Body of pancreas (tissue), 4 donors: Measurements from ENCODE around the gene ASCL5. TPM values are rescaled to one million over a fixed set of nuclear protein-coding genes. Genes with fewer than 3 reads are reported as not detected.

Experiments used
- ATAC-seq: fragments of 150-250 bp; one replicate; pipeline ENCODE4 v1.9.1; 2016
- DNase-seq, 4 donors: peaks; one replicate each; pipeline ENCODE4 v3.0.0-alpha.2; 2019
- H3K27ac ChIP-seq, 4 donors: fragments of 200-600 bp; sonication (generic); 1 replicate in 3 of 4; 2 replicates in 1 of 4; pipeline versions ENCODE4 v1.5.1 to v1.6.1; 2016 to 2019; ENCODE audit warnings: mild to moderate bottlenecking in 1 of 4, mixed read lengths in 1 of 4, moderate library complexity in 1 of 4
- H3K27me3 ChIP-seq, 2 donors: fragments of 200-600 bp; sonication (generic); one replicate each; pipeline ENCODE4 v1.6.0; 2016; ENCODE audit warnings: mild to moderate bottlenecking in 1 of 2
- H3K36me3 ChIP-seq, 2 donors: fragments of 200-600 bp; sonication (generic); replicated peaks in 1 of 2; 2 replicates each; pipeline ENCODE4 v1.5.1; 2016; ENCODE audit warnings: low read depth in 2 of 2; ENCODE audit not compliant: insufficient read depth in 1 of 2
- H3K4me1 ChIP-seq: fragments of 200-600 bp; sonication (generic); one replicate; pipeline ENCODE4 v1.6.0; 2016
- H3K4me3 ChIP-seq, 2 donors: fragments of 200-600 bp; sonication (generic); 1 replicate in 1 of 2; 2 replicates in 1 of 2; pipeline ENCODE4 v1.5.1; 2016 to 2019
- H3K9me3 ChIP-seq, 3 donors: fragments of 200-600 bp; sonication (generic); 1 replicate in 2 of 3; 2 replicates in 1 of 3; pipeline ENCODE4 v1.5.1; 2016
- POLR2A ChIP-seq, 3 donors: fragments of 450-650 bp; IDR thresholded peaks; one replicate each; pipeline ENCODE4 v1.6.1; 2016; ENCODE audit warnings: antibody characterized with exemption in 3 of 3, mild to moderate bottlenecking in 2 of 3
- WGBS, 2 donors: methylation state at CpG; one replicate each; pipeline ENCODE4 v1.1.5; 2017; 5-methylcytosine and 5-hydroxymethylcytosine counted together
- intact Hi-C: fragments of 100-400 bp; cut with DNase I; formaldehyde crosslinking; loops from one replicate; pipeline ENCODE4 v1.15.1; 2023
- total RNA-seq, 2 donors: library from RNA; depleted of rRNA; stranded (reverse); fragments of >200 nt; gene quantifications; one replicate each; pipeline ENCODE4 v1.1.0, GENCODE V29; 2016
- TF ChIP-seq, protein P1 (sequence below), 7 experiments: fragments of 450-650 bp in 4 of 7; fragments of 200-600 bp in 3 of 7; sonication (generic) in 3 of 7; IDR thresholded peaks; one replicate each; pipeline ENCODE4 v1.5.1; 2016 to 2019; ENCODE audit warnings: antibody characterized with exemption in 7 of 7

ASCL5 gene
- total RNA-seq, 2 donors from 2014 or later: 1.0 to 4.6 TPM

DNA sequence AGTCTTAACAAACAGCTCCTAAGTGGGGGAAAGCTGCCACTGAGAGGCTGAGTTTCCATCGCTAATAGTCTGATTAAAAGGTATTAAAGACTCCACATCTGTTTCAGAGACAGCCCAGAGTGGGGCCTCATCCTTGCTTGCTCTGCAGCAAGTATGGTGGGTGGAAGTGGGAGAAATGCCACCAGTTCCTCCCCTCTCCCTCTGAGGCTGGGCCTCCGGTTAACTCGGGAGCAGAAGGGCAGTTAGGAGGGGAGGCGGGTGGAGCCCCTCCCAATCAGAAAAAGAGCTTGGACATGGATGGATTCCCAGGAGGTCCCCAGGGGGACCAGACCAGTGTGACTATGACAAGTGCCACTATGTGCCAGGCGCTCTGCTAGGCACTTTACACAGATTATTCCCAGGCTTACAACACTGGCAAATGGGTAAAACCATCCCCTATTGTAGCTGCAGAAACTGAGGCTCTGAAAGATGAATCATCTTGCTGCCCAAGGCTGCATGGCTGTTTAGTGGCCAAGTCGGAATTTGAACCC is 11.4 kb upstream of the ASCL5 start:
- peaks cover 35% of the 10 kb centered on the region for H3K4me1 ChIP-seq
- H3K4me3 ChIP-seq: no peak overlapping the region
- peaks cover 0 to 7% of the 10 kb centered on the region in 2 donors for H3K36me3 ChIP-seq
- no peak for ATAC-seq
- H3K9me3 ChIP-seq: no peaks in the 10 kb centered on the region
- intact Hi-C loops: loop anchor here (5.0 kb wide), 1 partner anchor 104 kb away; no protein-coding TSS in a partner anchor
- TF ChIP-seq, protein P1, sequence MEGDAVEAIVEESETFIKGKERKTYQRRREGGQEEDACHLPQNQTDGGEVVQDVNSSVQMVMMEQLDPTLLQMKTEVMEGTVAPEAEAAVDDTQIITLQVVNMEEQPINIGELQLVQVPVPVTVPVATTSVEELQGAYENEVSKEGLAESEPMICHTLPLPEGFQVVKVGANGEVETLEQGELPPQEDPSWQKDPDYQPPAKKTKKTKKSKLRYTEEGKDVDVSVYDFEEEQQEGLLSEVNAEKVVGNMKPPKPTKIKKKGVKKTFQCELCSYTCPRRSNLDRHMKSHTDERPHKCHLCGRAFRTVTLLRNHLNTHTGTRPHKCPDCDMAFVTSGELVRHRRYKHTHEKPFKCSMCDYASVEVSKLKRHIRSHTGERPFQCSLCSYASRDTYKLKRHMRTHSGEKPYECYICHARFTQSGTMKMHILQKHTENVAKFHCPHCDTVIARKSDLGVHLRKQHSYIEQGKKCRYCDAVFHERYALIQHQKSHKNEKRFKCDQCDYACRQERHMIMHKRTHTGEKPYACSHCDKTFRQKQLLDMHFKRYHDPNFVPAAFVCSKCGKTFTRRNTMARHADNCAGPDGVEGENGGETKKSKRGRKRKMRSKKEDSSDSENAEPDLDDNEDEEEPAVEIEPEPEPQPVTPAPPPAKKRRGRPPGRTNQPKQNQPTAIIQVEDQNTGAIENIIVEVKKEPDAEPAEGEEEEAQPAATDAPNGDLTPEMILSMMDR (IDR thresholded peaks at IDR 0.05): no peak
- no peak for TF ChIP-seq POLR2A (IDR thresholded peaks at IDR 0.05)
- no peaks in the 10 kb centered on the region for H3K27me3 ChIP-seq
- 77 to 79% methylated on average over 6 of the region's 6 CpGs for WGBS, 2 donors
- no peak for DNase-seq
- peak overlapping the region in 2 of 4 donors; percentile 66 to 69 for H3K27ac ChIP-seq

DNA sequence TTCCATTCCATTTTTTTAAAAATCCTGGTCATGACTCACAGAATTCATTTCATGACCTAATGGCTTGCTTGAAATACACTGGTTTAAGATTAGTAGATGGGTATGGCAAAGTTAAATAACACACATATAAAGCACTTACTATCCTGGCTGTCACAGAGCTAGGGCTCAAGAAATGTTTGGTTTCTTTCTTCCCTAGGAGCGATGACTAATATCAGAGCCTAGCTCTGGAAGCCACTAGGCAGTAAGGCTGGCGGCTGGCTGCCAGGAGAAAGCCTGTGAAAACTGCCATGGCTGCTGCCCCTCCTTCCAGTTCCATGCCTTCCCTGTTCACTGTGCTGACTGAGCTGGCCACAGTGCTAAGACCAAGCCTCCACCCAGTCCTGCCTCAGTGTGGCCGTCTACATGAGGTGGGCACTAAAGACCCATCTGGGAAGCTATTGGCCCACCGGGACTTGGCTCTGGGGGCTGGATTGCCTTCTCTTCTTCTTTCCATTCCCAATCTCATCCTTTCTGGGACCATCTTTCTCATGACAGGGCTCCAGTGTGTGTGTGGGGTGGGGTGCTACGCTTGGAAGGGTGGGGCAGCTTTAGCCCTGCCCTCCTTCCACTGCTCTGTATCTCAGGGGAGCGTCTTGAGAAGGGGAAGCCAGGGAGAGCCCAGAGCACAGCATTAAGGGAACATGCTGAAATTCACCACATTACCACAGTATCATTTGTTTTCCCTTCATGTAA is 10.8 kb upstream of the ASCL5 start:
- DNase-seq (peak; percentile 80 to 91 (median 85)), ATAC-seq (peak; percentile 82)
- Histone ChIP-seq H3K9me3 (no peaks in the 10 kb centered on the region), H3K4me1 (peaks cover 35% of the 10 kb centered on the region), H3K4me3 (no peak overlapping the region), H3K27me3 (no peaks in the 10 kb centered on the region), H3K27ac (peak overlapping the region in 3 of 4 donors; percentile 25 to 69 (median 66)), H3K36me3 (peaks cover 0 to 2% of the 10 kb centered on the region in 2 donors)
- intact Hi-C loops: loop anchor here (5.0 kb wide), 1 partner anchor 105 kb away; no protein-coding TSS in a partner anchor
- 66 to 69% methylated on average over 6 of the region's 6 CpGs for WGBS, 2 donors
- TF ChIP-seq, protein P1 (IDR thresholded peaks at IDR 0.05): no peak
- no peak for TF ChIP-seq POLR2A (IDR thresholded peaks at IDR 0.05)

DNA sequence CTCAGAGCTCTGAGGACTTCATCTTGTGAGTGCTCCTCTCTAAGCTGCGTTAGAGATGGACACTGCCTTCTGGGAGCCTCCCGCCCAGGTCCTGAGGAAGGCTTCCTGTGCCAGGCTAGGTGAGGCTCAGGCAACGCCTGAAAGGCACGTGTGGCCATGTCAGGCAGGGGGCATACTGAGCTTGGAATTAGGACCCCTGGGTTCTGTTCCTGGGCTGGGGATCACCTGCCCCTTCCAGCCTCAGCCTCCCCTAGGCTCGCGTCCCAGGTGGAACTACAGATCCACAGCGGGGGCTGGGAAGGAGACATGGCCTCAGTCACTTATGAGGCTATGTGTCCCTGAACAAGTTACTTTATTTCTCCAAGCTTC is 10.0 kb upstream of the ASCL5 start:
- 91 to 98% methylated on average over 6 of the region's 7 CpGs for WGBS, 2 donors
- no peak for ATAC-seq
- H3K36me3 ChIP-seq: peaks cover 0 to 2% of the 10 kb centered on the region in 2 donors

DNA sequence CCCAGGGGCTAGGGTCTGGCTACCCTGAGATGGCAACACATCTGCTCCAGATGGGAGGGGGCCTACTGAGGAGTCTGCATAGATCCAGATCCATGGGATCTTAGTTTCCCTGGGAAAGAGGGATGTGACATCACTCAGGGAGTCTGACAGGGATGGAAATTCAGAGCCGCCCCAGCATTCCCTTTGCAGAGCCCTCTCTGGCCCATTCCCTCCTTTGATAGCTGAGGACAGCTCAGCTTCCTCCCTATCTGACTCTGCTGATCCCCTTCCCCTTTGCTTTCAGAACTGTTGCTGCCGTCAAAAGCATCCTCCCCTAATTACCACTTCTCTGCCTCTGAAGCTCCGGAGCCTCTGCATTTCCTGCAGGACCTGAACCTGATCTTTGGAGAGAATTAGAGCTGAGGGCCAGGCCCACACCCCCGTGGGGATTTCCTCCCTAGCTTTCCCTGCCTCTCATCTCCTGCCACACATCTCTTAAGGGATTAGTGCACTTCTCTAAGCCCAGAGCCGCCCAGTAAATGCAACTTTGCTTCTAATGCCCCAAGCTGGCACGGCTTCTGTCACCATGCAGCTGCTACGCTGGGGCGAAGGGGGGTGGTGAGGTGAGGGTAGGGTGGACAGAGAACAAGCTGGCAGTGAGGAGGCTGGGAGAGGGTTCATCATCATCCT is 9.5 kb upstream of the ASCL5 start:
- no peak for DNase-seq
- intact Hi-C loops: loop anchor here (5.0 kb wide), 1 partner anchor 106 kb away; no protein-coding TSS in a partner anchor
- Histone ChIP-seq H3K27ac (peak overlapping the region in 3 of 4 donors; percentile 25 to 69 (median 66)), H3K27me3 (no peaks in the 10 kb centered on the region), H3K4me1 (peaks cover 37% of the 10 kb centered on the region), H3K4me3 (no peak overlapping the region), H3K9me3 (no peaks in the 10 kb centered on the region), H3K36me3 (peaks cover 0 to 2% of the 10 kb centered on the region in 2 donors)
- no peak for TF ChIP-seq POLR2A (IDR thresholded peaks at IDR 0.05)
- TF ChIP-seq, protein P1 (IDR thresholded peaks at IDR 0.05): no peak
- WGBS, 2 donors: 87 to 88% methylated on average over 8 of the region's 8 CpGs
- ATAC-seq: no peak

More for the DNA sequence above, 10.0 kb upstream of the ASCL5 start:
- peak overlapping the region in 3 of 4 donors; percentile 25 to 69 (median 66) for H3K27ac ChIP-seq
- TF ChIP-seq, protein P1 (IDR thresholded peaks at IDR 0.05): no peak
- TF ChIP-seq POLR2A (IDR thresholded peaks at IDR 0.05): no peak
- no peaks in the 10 kb centered on the region for H3K9me3 ChIP-seq
- H3K27me3 ChIP-seq: no peaks in the 10 kb centered on the region
- H3K4me1 ChIP-seq: peaks cover 35% of the 10 kb centered on the region
- DNase-seq: no peak
- H3K4me3 ChIP-seq: no peak overlapping the region
- intact Hi-C loops: loop anchor here (5.0 kb wide), 1 partner anchor 105 kb away; no protein-coding TSS in a partner anchor
